Subcutaneous adipose tissue (tissue), 4 donors: Measurements from ENCODE around the gene FILIP1. TPM values are rescaled to one million over a fixed set of nuclear protein-coding genes. Genes with fewer than 3 reads are reported as not detected.

Experiments used
- total RNA-seq, 4 donors: library from RNA; depleted of rRNA; stranded (reverse); fragments of >200 nt; gene quantifications; one replicate each; pipeline ENCODE4 v1.1.0, GENCODE V29; 2016
- TF ChIP-seq, protein P1 (sequence below): fragments of 450-650 bp; IDR thresholded peaks from one replicate; pipeline ENCODE4 v1.5.1; 2016; ENCODE audit warnings: low read depth, mild to moderate bottlenecking, control low read depth, antibody characterized with exemption, moderate library complexity

The FILIP1 gene
- total RNA-seq, 4 donors from 2014 or later, result 3.4 to 16.2 (median 5.8) TPM

DNA sequence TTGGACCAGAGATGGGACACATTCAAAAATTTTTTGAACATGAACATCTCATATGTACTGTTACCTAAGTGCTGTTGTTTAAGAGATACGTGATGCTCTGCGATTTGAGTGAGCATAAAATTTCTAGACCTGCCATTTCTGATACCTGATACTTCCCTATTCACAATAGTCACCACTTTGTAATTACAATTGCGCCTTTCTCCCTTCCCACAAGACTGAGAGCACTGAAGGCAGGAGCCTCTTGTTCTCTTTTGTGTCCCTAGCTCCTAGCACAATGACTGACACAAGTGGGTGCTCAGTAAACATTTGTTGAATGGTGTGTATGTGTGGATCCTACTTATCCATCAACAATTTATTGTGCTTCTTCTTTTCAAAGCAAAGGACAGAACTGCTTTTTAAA, 116.2 kb downstream of the FILIP1 start:
- TF ChIP-seq, protein P1, sequence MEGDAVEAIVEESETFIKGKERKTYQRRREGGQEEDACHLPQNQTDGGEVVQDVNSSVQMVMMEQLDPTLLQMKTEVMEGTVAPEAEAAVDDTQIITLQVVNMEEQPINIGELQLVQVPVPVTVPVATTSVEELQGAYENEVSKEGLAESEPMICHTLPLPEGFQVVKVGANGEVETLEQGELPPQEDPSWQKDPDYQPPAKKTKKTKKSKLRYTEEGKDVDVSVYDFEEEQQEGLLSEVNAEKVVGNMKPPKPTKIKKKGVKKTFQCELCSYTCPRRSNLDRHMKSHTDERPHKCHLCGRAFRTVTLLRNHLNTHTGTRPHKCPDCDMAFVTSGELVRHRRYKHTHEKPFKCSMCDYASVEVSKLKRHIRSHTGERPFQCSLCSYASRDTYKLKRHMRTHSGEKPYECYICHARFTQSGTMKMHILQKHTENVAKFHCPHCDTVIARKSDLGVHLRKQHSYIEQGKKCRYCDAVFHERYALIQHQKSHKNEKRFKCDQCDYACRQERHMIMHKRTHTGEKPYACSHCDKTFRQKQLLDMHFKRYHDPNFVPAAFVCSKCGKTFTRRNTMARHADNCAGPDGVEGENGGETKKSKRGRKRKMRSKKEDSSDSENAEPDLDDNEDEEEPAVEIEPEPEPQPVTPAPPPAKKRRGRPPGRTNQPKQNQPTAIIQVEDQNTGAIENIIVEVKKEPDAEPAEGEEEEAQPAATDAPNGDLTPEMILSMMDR, result no peak

GRCh38 chr6:75376347-75377024, 117.1 kb downstream of the FILIP1 start:
- TF ChIP-seq, protein P1, result no peak

- TF ChIP-seq, protein P1, result no peak
Measured at GRCh38 chr6:75374961-75375400, 118.6 kb downstream of the FILIP1 start.

DNA sequence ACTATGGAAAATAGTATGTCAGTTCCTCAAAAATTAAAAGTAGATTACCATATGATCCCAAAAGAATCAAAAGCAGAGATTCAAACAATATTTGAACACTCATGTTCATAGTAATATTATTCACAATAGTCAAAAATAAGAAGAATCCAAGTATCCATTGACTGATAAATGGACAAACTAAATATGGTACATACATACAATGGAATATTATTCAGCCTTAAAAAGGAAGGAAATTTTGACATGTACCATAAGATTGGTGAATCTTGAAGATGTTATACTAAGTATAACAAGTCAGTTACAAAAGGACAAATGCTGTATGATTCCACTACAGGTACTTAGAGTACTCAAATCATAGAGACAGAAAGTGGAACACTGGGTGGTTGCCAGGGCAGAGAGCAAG, 120.7 kb downstream of the FILIP1 start:
- TF ChIP-seq, protein P1, result no peak

DNA sequence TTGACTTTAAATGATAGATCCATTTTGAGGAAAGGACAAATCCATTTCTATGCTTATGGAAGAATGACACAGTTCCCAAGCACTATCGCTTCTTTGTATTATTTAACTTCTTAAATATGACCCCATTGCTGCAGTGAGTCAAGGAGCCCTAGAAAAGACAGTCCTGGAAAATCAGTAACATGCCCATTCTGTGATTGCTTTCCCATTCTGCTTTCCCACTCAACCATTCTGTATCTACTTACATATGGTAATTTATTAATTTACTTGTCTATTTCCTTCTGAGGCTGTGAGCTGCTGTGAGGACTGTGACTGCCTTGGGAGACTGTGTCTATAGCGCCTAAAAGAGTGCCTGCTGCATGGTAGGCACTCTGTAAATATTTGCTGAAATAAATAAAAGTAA, 123.6 kb downstream of the FILIP1 start:
- TF ChIP-seq, protein P1, result no peak

DNA sequence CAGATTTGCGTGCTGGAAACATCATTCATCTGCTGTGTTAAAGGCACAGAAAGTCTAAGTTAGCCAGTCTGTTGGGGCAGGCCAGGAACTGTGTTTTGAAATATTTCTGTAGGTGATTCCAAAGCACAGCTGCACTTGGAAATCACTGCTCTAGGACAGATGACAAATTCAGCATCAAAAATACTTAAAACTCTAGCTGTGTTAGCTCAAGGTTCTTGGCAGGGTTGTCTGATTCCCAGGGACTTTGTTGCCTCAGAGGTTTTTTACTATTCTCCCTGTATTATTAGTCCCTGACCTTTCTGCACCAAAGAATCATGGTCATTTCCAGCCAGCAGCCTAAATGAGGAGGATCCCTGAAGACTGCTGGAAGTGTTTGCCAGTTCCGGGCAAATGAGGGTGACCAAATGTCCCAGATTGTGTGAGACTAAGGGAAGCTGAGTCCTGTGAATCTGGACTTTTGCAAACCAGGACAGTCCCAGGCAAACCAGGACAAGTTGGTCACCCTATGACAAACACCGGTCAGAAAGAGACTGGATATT, 124.7 kb downstream of the FILIP1 start:
- TF ChIP-seq, protein P1, result no peak

DNA sequence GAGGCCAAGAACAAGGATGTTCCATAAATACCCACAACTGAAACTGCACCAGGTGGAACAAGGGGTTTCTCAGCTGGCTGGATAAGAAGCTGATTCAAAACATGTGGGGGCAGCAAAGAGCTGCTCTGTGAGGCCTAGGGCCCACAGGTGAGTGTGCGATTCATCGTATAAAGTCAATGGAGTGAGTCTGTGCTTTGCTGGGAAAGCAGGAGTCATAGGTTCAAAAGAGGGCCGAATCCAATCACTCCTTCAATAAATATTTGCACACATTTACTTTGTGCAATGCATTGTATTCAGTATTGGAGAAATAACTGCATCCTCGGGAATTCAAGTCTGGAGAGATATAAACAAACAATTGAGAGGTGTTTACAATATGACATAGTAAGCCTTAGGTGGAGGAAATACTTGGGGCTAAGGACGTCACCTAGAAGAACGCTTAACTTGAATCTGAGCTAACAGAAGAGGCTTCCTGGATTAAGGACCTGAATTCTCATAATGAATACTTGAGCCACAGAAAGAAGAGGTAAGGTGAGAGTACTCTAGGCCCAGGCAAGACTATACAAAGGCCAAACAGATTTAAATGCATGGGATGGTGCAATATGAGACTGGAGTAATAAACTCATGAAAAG, 125.3 kb downstream of the FILIP1 start:
- TF ChIP-seq, protein P1, result no peak
